Neural progenitor cell (in vitro differentiated cells): ENCODE results near the gene PRR33. TPM values are rescaled to one million over a fixed set of nuclear protein-coding genes. Genes with fewer than 3 reads are reported as not detected.

Source experiments
- DNase-seq: peaks from one replicate; pipeline ENCODE4 v3.0.0-alpha.2; 2016; ENCODE audit warnings: low spot score
- H2AFZ ChIP-seq: fragments of 200-600 bp; sonication (generic); replicated peaks from 2 replicates; pipeline ENCODE4 v1.6.1; 2016; ENCODE audit warnings: antibody characterized with exemption
- H3F3A ChIP-seq: fragments of 200-600 bp; sonication (generic); 2 replicates; pipeline ENCODE4 v1.6.1; 2016; ENCODE audit warnings: antibody characterized with exemption, low read depth
- H3K27ac ChIP-seq: fragments of 200-600 bp; sonication (generic); 2 replicates; pipeline ENCODE4 v1.5.1; 2016; ENCODE audit warnings: mild to moderate bottlenecking
- H3K27me3 ChIP-seq: fragments of 200-600 bp; sonication (generic); 2 replicates; pipeline ENCODE4 v1.6.1; 2016; ENCODE audit warnings: mild to moderate bottlenecking, moderate library complexity
- H3K36me3 ChIP-seq: fragments of 200-600 bp; sonication (generic); 2 replicates; pipeline ENCODE4 v1.5.1; 2016
- H3K4me1 ChIP-seq: fragments of 200-600 bp; sonication (generic); 2 replicates; pipeline ENCODE4 v1.6.1; 2016; ENCODE audit warnings: mixed run types
- H3K4me2 ChIP-seq: fragments of 200-600 bp; sonication (generic); 2 replicates; pipeline ENCODE4 v1.6.1; 2016
- H3K4me3 ChIP-seq: fragments of 200-600 bp; sonication (generic); 2 replicates; pipeline ENCODE4 v1.5.1; 2016
- H3K79me2 ChIP-seq: fragments of 200-600 bp; sonication (generic); 2 replicates; pipeline ENCODE4 v1.6.1; 2016; ENCODE audit warnings: low read depth
- H3K9ac ChIP-seq: fragments of 200-600 bp; sonication (generic); 2 replicates; pipeline ENCODE4 v1.6.1; 2016
- H3K9me3 ChIP-seq: fragments of 200-600 bp; sonication (generic); 2 replicates; pipeline ENCODE4 v1.5.1; 2016; ENCODE audit warnings: low read depth
- H4K20me1 ChIP-seq: fragments of 200-600 bp; sonication (generic); 2 replicates; pipeline ENCODE4 v1.6.1; 2016; ENCODE audit warnings: low read depth
- H3K27ac Mint-ChIP-seq: 3 replicates; pipeline ENCODE4 v1.8.0; 2021; ENCODE audit warnings: mixed read lengths
- H3K27me3 Mint-ChIP-seq: 2 replicates; pipeline ENCODE4 v1.8.0; 2022; ENCODE audit warnings: low read depth, mild to moderate bottlenecking, inconsistent platforms, moderate library complexity, mixed read lengths; ENCODE audit not compliant: insufficient read depth
- H3K36me3 Mint-ChIP-seq: 3 replicates; pipeline ENCODE4 v1.8.0; 2021; ENCODE audit warnings: mixed read lengths
- H3K4me1 Mint-ChIP-seq: 3 replicates; pipeline ENCODE4 v1.8.0; 2021; ENCODE audit warnings: mixed read lengths
- H3K4me3 Mint-ChIP-seq: 3 replicates; pipeline ENCODE4 v1.8.0; 2021; ENCODE audit warnings: mild to moderate bottlenecking, moderate library complexity, mixed read lengths
- H3K9me3 Mint-ChIP-seq: 3 replicates; pipeline ENCODE4 v1.8.0; 2020; ENCODE audit warnings: mixed read lengths
- CTCF ChIP-seq: fragments of 200-600 bp; sonication (generic); IDR thresholded peaks from 2 replicates; pipeline ENCODE4 v1.5.1; 2017; ENCODE audit warnings: antibody characterized with exemption, mild to moderate bottlenecking
- EZH2 ChIP-seq: fragments of 200-600 bp; sonication (generic); IDR thresholded peaks from 2 replicates; pipeline ENCODE4 v1.6.1; 2017; ENCODE audit warnings: antibody characterized with exemption, mild to moderate bottlenecking, moderate library complexity
- EZH2phosphoT487 ChIP-seq: fragments of 200-600 bp; sonication (generic); IDR thresholded peaks from 2 replicates; pipeline ENCODE4 v1.6.1; 2017; ENCODE audit warnings: antibody characterized with exemption
- total RNA-seq: library from RNA; depleted of rRNA; stranded (reverse); fragments of >200 nt; gene quantifications from 2 replicates; pipeline ENCODE4 v1.2.3, GENCODE V29; 2015; ENCODE audit warnings: low replicate concordance

PRR33 gene
- total RNA-seq, 1 donor from 2014 or later: not detected

GRCh38 chr11:1863352-1864216 is 28.1 kb downstream of the PRR33 start:
- no peaks in the 10 kb centered on the region for H3K36me3 Mint-ChIP-seq

GRCh38 chr11:1862588-1863351 is 28.9 kb downstream of the PRR33 start:
- Histone ChIP-seq H3K27me3 (peaks cover 14% of the 10 kb centered on the region), H3K79me2 (no peaks in the 10 kb centered on the region), H3K4me1 (peaks cover 23% of the 10 kb centered on the region), H4K20me1 (no peaks in the 10 kb centered on the region), H3K27ac (no peak overlapping the region), H3K9ac (no peak overlapping the region), H3K4me2 (no peak overlapping the region), H3K9me3 (no peaks in the 10 kb centered on the region), H3K36me3 (no peaks in the 10 kb centered on the region), H3F3A (no peaks in the 10 kb centered on the region), H3K4me3 (no peak overlapping the region), H2AFZ (no peak overlapping the region)
- Mint-ChIP-seq H3K9me3 (no peaks in the 10 kb centered on the region), H3K4me3 (no peak overlapping the region), H3K27ac (no peak overlapping the region), H3K27me3 (peaks cover 4% of the 10 kb centered on the region), H3K4me1 (peaks cover 18% of the 10 kb centered on the region), H3K36me3 (no peaks in the 10 kb centered on the region)
- no peak for TF ChIP-seq EZH2
- no peak for TF ChIP-seq CTCF
- TF ChIP-seq EZH2phosphoT487: no peak
- DNase-seq: no peak

More at GRCh38 chr11:1863352-1864216, 28.1 kb downstream of the PRR33 start:
- Mint-ChIP-seq H3K4me1 (peaks cover 18% of the 10 kb centered on the region), H3K4me3 (no peak overlapping the region), H3K9me3 (no peaks in the 10 kb centered on the region), H3K27ac (peak overlapping the region; percentile 84), H3K27me3 (peaks cover 4% of the 10 kb centered on the region)
- no peaks in the 10 kb centered on the region for H3K79me2 ChIP-seq
- H3F3A ChIP-seq: no peaks in the 10 kb centered on the region
- H3K9ac ChIP-seq: no peak overlapping the region
- no peaks in the 10 kb centered on the region for H3K9me3 ChIP-seq
- no peak overlapping the region for H2AFZ ChIP-seq
- no peak overlapping the region for H3K27ac ChIP-seq
- TF ChIP-seq CTCF (no peak), EZH2 (no peak), EZH2phosphoT487 (no peak)
- peaks cover 14% of the 10 kb centered on the region for H3K27me3 ChIP-seq
- peak overlapping the region; percentile 22 for H3K4me2 ChIP-seq
- H3K36me3 ChIP-seq: no peaks in the 10 kb centered on the region
- no peak overlapping the region for H3K4me3 ChIP-seq
- peaks cover 19% of the 10 kb centered on the region for H3K4me1 ChIP-seq
- peak; percentile 84 for DNase-seq
- H4K20me1 ChIP-seq: no peaks in the 10 kb centered on the region

GRCh38 chr11:1861435-1862411 is 30.0 kb downstream of the PRR33 start:
- no peak overlapping the region for H3K9ac ChIP-seq
- TF ChIP-seq CTCF (no peak), EZH2phosphoT487 (no peak), EZH2 (no peak)
- Mint-ChIP-seq H3K9me3 (no peaks in the 10 kb centered on the region), H3K27ac (no peak overlapping the region), H3K27me3 (peaks cover 4% of the 10 kb centered on the region), H3K4me3 (no peak overlapping the region), H3K4me1 (peaks cover 18% of the 10 kb centered on the region), H3K36me3 (no peaks in the 10 kb centered on the region)
- H2AFZ ChIP-seq: no peak overlapping the region
- no peaks in the 10 kb centered on the region for H3F3A ChIP-seq
- H3K4me1 ChIP-seq: peaks cover 23% of the 10 kb centered on the region
- no peaks in the 10 kb centered on the region for H3K79me2 ChIP-seq
- H3K4me2 ChIP-seq: no peak overlapping the region
- no peaks in the 10 kb centered on the region for H4K20me1 ChIP-seq
- H3K9me3 ChIP-seq: no peaks in the 10 kb centered on the region
- H3K27me3 ChIP-seq: peaks cover 14% of the 10 kb centered on the region
- no peak overlapping the region for H3K4me3 ChIP-seq
- H3K36me3 ChIP-seq: no peaks in the 10 kb centered on the region
- H3K27ac ChIP-seq: no peak overlapping the region
- no peak for DNase-seq
